Posterior cingulate gyrus (tissue), 11 donors: ENCODE measurements around the gene TMEM178A.

ENCODE experiments used
- DNase-seq, 10 donors: peaks; one replicate each; pipeline versions ENCODE4 v3.0.0 to v3.0.0-alpha.2; 2020 to 2021; ENCODE audit warnings: mixed read lengths in 3 of 10
- intact Hi-C: fragments of 100-400 bp; cut with DNase I; formaldehyde crosslinking; loops from one replicate; pipeline ENCODE4 v1.15.1; 2023

Gene TMEM178A

GRCh38 chr2:39734445-39734844 lies 68.7 kb downstream of the TMEM178A start:
- intact Hi-C loops, result no loop called here
- no peak for DNase-seq

- intact Hi-C loops, result no loop called here
- DNase-seq, result no peak
Observed at GRCh38 chr2:39735648-39736047, 69.9 kb downstream of the TMEM178A start.

- intact Hi-C loops, result no loop called here
- no peak for DNase-seq
Observed at GRCh38 chr2:39736640-39737039, 70.9 kb downstream of the TMEM178A start.

- intact Hi-C loops, result no loop called here
- DNase-seq, result peak in 8 of 10 donors; percentile 52 to 94 (median 72)
Observed at GRCh38 chr2:39737661-39738060, 71.9 kb downstream of the TMEM178A start.

GRCh38 chr2:39738936-39739335 lies 73.2 kb downstream of the TMEM178A start:
- DNase-seq, result no peak
- intact Hi-C loops, result no loop called here

- intact Hi-C loops, result no loop called here
- no peak for DNase-seq
Observed at GRCh38 chr2:39739386-39739785, 73.7 kb downstream of the TMEM178A start.

GRCh38 chr2:39741871-39742270 lies 76.2 kb downstream of the TMEM178A start:
- no peak for DNase-seq
- intact Hi-C loops, result no loop called here

- intact Hi-C loops, result no loop called here
- DNase-seq, result no peak
Observed at GRCh38 chr2:39743269-39743776, 77.6 kb downstream of the TMEM178A start.

- intact Hi-C loops, result no loop called here
- no peak for DNase-seq
Observed at GRCh38 chr2:39755466-39755865, 89.7 kb downstream of the TMEM178A start.

GRCh38 chr2:39757156-39757555 lies 91.4 kb downstream of the TMEM178A start:
- intact Hi-C loops, result no loop called here
- DNase-seq, result no peak

GRCh38 chr2:39762448-39762847 lies 96.7 kb downstream of the TMEM178A start:
- intact Hi-C loops, result no loop called here
- no peak for DNase-seq
